CD4-positive, alpha-beta memory T cell (primary cell): ENCODE results near the gene MEGF8. TPM values are rescaled to one million over a fixed set of nuclear protein-coding genes. Genes with fewer than 3 reads are reported as not detected.

ENCODE experiments used
- CTCF ChIA-PET: fragments of 350-600 bp; sonication (Branson Sonifier 250); formaldehyde crosslinking; loops from one replicate; lab custom pipeline; 2021; ENCODE audit warnings: inconsistent platforms; ENCODE audit not compliant: partially characterized antibody; lab: Charles Lee
- POLR2A ChIA-PET: fragments of 350-600 bp; sonication (Branson Sonifier 250); formaldehyde crosslinking; loops from one replicate; lab custom pipeline; 2021; ENCODE audit not compliant: partially characterized antibody; lab: Charles Lee
- DNase-seq, 5 donors: peaks; one replicate each; pipeline versions ENCODE4 v3.0.0 to v3.0.0-alpha.2; 2020 to 2022; ENCODE audit warnings: mixed read lengths in 1 of 5
- H3K27ac ChIP-seq: one replicate; pipeline ENCODE4 v1.7.0; 2013; ENCODE audit warnings: low read depth, low read length
- H3K27me3 ChIP-seq: 2 replicates; pipeline ENCODE4 v1.7.0; 2013; ENCODE audit warnings: mild to moderate bottlenecking, low read length, moderate library complexity; ENCODE audit not compliant: insufficient read depth
- H3K36me3 ChIP-seq: 2 replicates; pipeline ENCODE4 v1.7.0; 2013; ENCODE audit warnings: mild to moderate bottlenecking, low read length, moderate library complexity; ENCODE audit not compliant: insufficient read depth
- H3K4me1 ChIP-seq: 2 replicates; pipeline ENCODE4 v1.7.0; 2013; ENCODE audit warnings: mild to moderate bottlenecking, low read length, moderate library complexity; ENCODE audit not compliant: insufficient read depth
- H3K4me3 ChIP-seq, 2 donors: one replicate each; pipeline ENCODE4 v1.7.0; 2013; ENCODE audit warnings: low read length in 2 of 2, mild to moderate bottlenecking in 1 of 2
- H3K9me3 ChIP-seq, 2 donors: one replicate each; pipeline ENCODE4 v1.7.0; 2013; ENCODE audit warnings: low read length in 2 of 2, control low read depth in 1 of 2; ENCODE audit not compliant: control insufficient read depth in 1 of 2
- H3K27ac Mint-ChIP-seq, 7 donors: one replicate each; pipeline ENCODE4 v1.8.0; 2020 to 2021; ENCODE audit warnings: mixed read lengths in 7 of 7, mild to moderate bottlenecking in 6 of 7, inconsistent platforms in 3 of 7, moderate library complexity in 3 of 7
- H3K27me3 Mint-ChIP-seq, 2 donors: one replicate each; pipeline ENCODE4 v1.8.0; 2020 to 2021; ENCODE audit warnings: mixed read lengths in 2 of 2
- H3K36me3 Mint-ChIP-seq, 2 donors: one replicate each; pipeline ENCODE4 v1.8.0; 2020 to 2021; ENCODE audit warnings: mixed read lengths in 2 of 2, inconsistent platforms in 1 of 2, mild to moderate bottlenecking in 1 of 2
- H3K4me1 Mint-ChIP-seq, 4 donors: one replicate each; pipeline ENCODE4 v1.8.0; 2020 to 2021; ENCODE audit warnings: mixed read lengths in 4 of 4, mild to moderate bottlenecking in 1 of 4
- H3K4me3 Mint-ChIP-seq, 8 donors: one replicate each; pipeline ENCODE4 v1.8.0; 2020 to 2021; ENCODE audit warnings: mixed read lengths in 8 of 8, mild to moderate bottlenecking in 7 of 8, moderate library complexity in 6 of 8, inconsistent platforms in 3 of 8
- H3K9me3 Mint-ChIP-seq, 8 donors: one replicate each; pipeline ENCODE4 v1.8.0; 2020 to 2021; ENCODE audit warnings: mixed read lengths in 8 of 8, mild to moderate bottlenecking in 5 of 8, inconsistent platforms in 3 of 8, moderate library complexity in 1 of 8
- intact Hi-C: fragments of 100-400 bp; cut with micrococcal nuclease; formaldehyde crosslinking; loops from one replicate; pipeline ENCODE4 v1.15.1; 2023
- polyA plus RNA-seq, 2 donors: library from polyadenylated mRNA; unstranded; fragments of 300-500 nt; fragmentation: Illumina TruSeq; gene quantifications; one replicate each; pipeline ENCODE4 v1.2.3, GENCODE V29; 2021
- total RNA-seq, 2 experiments: library from RNA; stranded (reverse); gene quantifications; one replicate each; pipeline ENCODE4 v1.2.3, GENCODE V29; 2021

MEGF8 gene
- total and polyA plus RNA-seq, 4 experiments from 2014 or later = 0.09 to 9.5 (median 4.5) TPM

GRCh38 chr19:42422092-42422900, 96.9 kb downstream of the MEGF8 start:
- DNase-seq = peak in 1 of 5 donors; percentile 22
- Mint-ChIP-seq H3K9me3 (no peaks in the 10 kb centered on the region), H3K4me3 (peak overlapping the region; percentile 91 to 99 (median 98)), H3K27me3 (no peaks in the 10 kb centered on the region), H3K27ac (peak overlapping the region; percentile 88 to 98 (median 95)), H3K36me3 (peaks cover 0 to 7% of the 10 kb centered on the region in 2 donors), H3K4me1 (peaks cover 28 to 48% (median 37%) of the 10 kb centered on the region in 4 donors)
- ChIA-PET POLR2A (interaction anchor here (1.1 to 2.5 kb wide), 6 partner anchors 16 to 290 kb away, joined by 3 to 14 read pairs (median 8); partner anchors contain the start of genes CEACAM1 and POU2F2), CTCF (interaction anchor here (1.7 to 3.1 kb wide), 3 partner anchors 12 to 21 kb away, joined by 13 to 22 read pairs (median 19); no protein-coding TSS in a partner anchor)
- Histone ChIP-seq H3K4me1 (peaks cover 39% of the 10 kb centered on the region), H3K36me3 (no peaks in the 10 kb centered on the region), H3K27me3 (no peaks in the 10 kb centered on the region), H3K4me3 (peak overlapping the region; percentile 86 to 97), H3K9me3 (no peaks in the 10 kb centered on the region), H3K27ac (peak overlapping the region; percentile 61)
- intact Hi-C loops = loop anchor here (2.0 to 5.0 kb wide), 6 partner anchors 35 to 345 kb away; partner anchors contain the start of genes CIC, GSK3A, MEGF8 and POU2F2

GRCh38 chr19:42422901-42423461, 97.5 kb downstream of the MEGF8 start:
- Mint-ChIP-seq H3K36me3 (peaks cover 0 to 7% of the 10 kb centered on the region in 2 donors), H3K27ac (peak overlapping the region; percentile 88 to 98 (median 95)), H3K4me1 (peaks cover 28 to 48% (median 37%) of the 10 kb centered on the region in 4 donors), H3K27me3 (no peaks in the 10 kb centered on the region), H3K9me3 (no peaks in the 10 kb centered on the region), H3K4me3 (peak overlapping the region; percentile 91 to 99 (median 98))
- Histone ChIP-seq H3K27ac (peak overlapping the region; percentile 61), H3K27me3 (no peaks in the 10 kb centered on the region), H3K4me1 (peaks cover 39% of the 10 kb centered on the region), H3K9me3 (no peaks in the 10 kb centered on the region), H3K36me3 (no peaks in the 10 kb centered on the region), H3K4me3 (peak overlapping the region; percentile 86 to 97)
- ChIA-PET CTCF (interaction anchor here (0.7 to 3.1 kb wide), 12 partner anchors 9 to 314 kb away, joined by 3 to 22 read pairs (median 6); no protein-coding TSS in a partner anchor), POLR2A (interaction anchor here (1.1 to 2.5 kb wide), 9 partner anchors 10 to 300 kb away, joined by 3 to 14 read pairs (median 8); partner anchors contain the start of genes CEACAM1 and POU2F2)
- DNase-seq = peak; percentile 57 to 73 (median 58)
- intact Hi-C loops = loop anchor here (1.0 to 5.0 kb wide), 7 partner anchors 22 to 346 kb away; partner anchors contain the start of genes CIC, GSK3A, MEGF8 and POU2F2

DNA sequence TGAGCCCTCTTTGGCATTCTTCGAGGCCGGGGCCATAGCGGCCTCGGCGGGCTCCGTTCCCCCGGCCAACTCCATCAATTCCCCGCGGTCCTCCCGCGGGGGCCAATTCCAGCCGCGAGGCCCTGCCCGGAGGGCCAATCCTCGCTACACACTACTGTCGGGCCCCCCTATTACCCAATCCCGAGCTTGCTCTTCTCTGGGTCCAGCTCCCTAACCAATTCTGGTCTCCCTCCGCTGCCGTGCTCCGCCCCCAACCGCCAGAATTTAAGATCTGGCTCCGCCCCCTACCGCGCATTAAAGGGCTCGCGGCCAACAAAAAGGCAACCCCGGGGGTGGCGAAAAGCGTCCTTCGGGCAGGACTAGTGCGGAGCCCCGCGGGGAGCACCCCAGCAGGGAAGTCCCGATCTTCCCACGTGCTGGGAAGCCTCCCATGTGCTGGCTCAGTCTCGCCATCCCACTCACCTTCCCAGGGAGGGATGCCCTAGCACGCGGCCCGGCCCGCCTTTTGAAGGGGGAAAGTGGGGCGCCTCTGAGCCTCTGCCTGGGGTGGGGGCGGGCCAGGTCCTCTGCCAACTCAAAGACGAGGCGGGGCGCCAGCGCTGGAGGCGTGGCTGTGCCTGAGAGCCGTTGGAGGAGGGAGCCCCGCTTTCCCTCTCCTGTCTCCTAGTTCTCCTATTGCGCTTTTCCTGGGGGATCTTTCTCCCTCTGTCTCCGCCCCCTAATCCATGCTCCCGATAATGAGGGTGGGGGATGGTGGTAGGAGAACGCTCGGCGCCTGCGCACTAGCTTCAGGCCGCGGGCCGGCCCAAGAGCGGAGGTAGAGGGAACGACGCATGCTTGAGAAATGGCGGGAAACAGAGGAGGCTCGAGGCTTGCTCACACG, 98.3 kb downstream of the MEGF8 start:
- Histone ChIP-seq H3K9me3 (no peaks in the 10 kb centered on the region), H3K27me3 (no peaks in the 10 kb centered on the region), H3K4me1 (peaks cover 39% of the 10 kb centered on the region), H3K27ac (peak overlapping the region; percentile 61), H3K4me3 (peak overlapping the region; percentile 86 to 97), H3K36me3 (no peaks in the 10 kb centered on the region)
- ChIA-PET CTCF (interaction anchor here (0.7 to 3.1 kb wide), 12 partner anchors 8 to 315 kb away, joined by 3 to 22 read pairs (median 6); no protein-coding TSS in a partner anchor), POLR2A (interaction anchor here (1.1 to 2.5 kb wide), 10 partner anchors 9 to 301 kb away, joined by 3 to 14 read pairs (median 8); partner anchors contain the start of genes CEACAM1 and POU2F2)
- DNase-seq = peak; percentile 93 to 95 (median 94)
- intact Hi-C loops = loop anchor here (1.0 to 5.0 kb wide), 7 partner anchors 22 to 346 kb away; partner anchors contain the start of genes CIC, GSK3A, MEGF8 and POU2F2
- Mint-ChIP-seq H3K4me1 (peaks cover 28 to 48% (median 37%) of the 10 kb centered on the region in 4 donors), H3K36me3 (peaks cover 0 to 7% of the 10 kb centered on the region in 2 donors), H3K27me3 (no peaks in the 10 kb centered on the region), H3K27ac (peak overlapping the region; percentile 88 to 98 (median 95)), H3K9me3 (no peaks in the 10 kb centered on the region), H3K4me3 (peak overlapping the region; percentile 91 to 99 (median 98))

- H3K36me3 Mint-ChIP-seq = peaks cover 0 to 7% of the 10 kb centered on the region in 2 donors
- no peaks in the 10 kb centered on the region for H3K9me3 Mint-ChIP-seq
- POLR2A ChIA-PET = interaction anchor here (1.1 to 2.5 kb wide), 7 partner anchors 9 to 301 kb away, joined by 3 to 14 read pairs (median 9); no protein-coding TSS in a partner anchor
- intact Hi-C loops = loop anchor here (5.0 kb wide), 5 partner anchors 37 to 347 kb away; partner anchors contain the start of genes CIC, GSK3A, POU2F2 and ZNF574
- Histone ChIP-seq H3K4me1 (peaks cover 39% of the 10 kb centered on the region), H3K27me3 (no peaks in the 10 kb centered on the region), H3K4me3 (peak overlapping the region in 1 of 2 donors; percentile 86), H3K36me3 (no peaks in the 10 kb centered on the region), H3K9me3 (no peaks in the 10 kb centered on the region), H3K27ac (peak overlapping the region; percentile 61)
- H3K27me3 Mint-ChIP-seq = no peaks in the 10 kb centered on the region
- DNase-seq = peak in 1 of 5 donors; percentile 35
- CTCF ChIA-PET = interaction anchor here (1.4 to 3.1 kb wide), 5 partner anchors 10 to 28 kb away, joined by 8 to 22 read pairs (median 13); no protein-coding TSS in a partner anchor
- H3K4me1 Mint-ChIP-seq = peaks cover 28 to 48% (median 37%) of the 10 kb centered on the region in 4 donors
- peak overlapping the region; percentile 91 to 99 (median 98) for H3K4me3 Mint-ChIP-seq
- peak overlapping the region; percentile 48 to 98 (median 93) for H3K27ac Mint-ChIP-seq
Measured at GRCh38 chr19:42424345-42424707, 98.9 kb downstream of the MEGF8 start.

DNA sequence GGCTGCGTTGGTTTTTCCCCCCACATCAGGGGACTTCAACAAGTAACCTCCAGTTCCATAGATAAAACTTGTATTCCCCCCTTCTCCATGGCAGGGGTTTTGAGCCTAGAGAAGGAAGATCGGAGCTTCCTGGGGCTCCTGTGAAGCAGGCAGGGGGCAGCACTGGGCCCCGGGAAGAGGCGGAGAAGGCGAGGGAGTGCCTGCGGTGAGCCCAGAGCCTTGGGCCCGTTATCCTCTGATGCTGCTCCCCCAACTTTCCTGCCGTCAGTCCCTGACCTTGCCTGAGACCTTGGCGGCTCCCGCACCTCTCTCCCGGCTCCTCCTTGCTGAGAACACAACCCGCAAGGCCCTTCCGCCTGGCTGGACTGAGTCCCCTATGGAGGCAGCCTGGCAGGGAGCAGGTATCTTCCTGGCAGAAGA, 99.3 kb downstream of the MEGF8 start:
- intact Hi-C loops = loop anchor here (5.0 kb wide), 5 partner anchors 37 to 347 kb away; partner anchors contain the start of genes CIC, GSK3A, POU2F2 and ZNF574
- Histone ChIP-seq H3K4me3 (no peak overlapping the region), H3K27ac (no peak overlapping the region), H3K27me3 (no peaks in the 10 kb centered on the region), H3K36me3 (no peaks in the 10 kb centered on the region), H3K9me3 (no peaks in the 10 kb centered on the region), H3K4me1 (peaks cover 39% of the 10 kb centered on the region)
- Mint-ChIP-seq H3K27me3 (no peaks in the 10 kb centered on the region), H3K9me3 (no peaks in the 10 kb centered on the region), H3K36me3 (peaks cover 0 to 7% of the 10 kb centered on the region in 2 donors), H3K4me1 (peaks cover 28 to 48% (median 37%) of the 10 kb centered on the region in 4 donors), H3K4me3 (peak overlapping the region in 6 of 8 donors; percentile 91 to 99 (median 98)), H3K27ac (peak overlapping the region in 5 of 7 donors; percentile 13 to 98 (median 88))
- ChIA-PET CTCF (interaction anchor here (0.6 to 3.1 kb wide), 3 partner anchors 10 to 23 kb away, joined by 3 to 22 read pairs (median 13); no protein-coding TSS in a partner anchor), POLR2A (interaction anchor here (1.6 to 2.5 kb wide), 3 partner anchors 8 to 28 kb away, joined by 7 to 14 read pairs (median 13); no protein-coding TSS in a partner anchor)
- no peak for DNase-seq
